GM18870 (cell line): ENCODE measurements around the gene GPHB5.
"Not testable (repeated sequence)": the region's sequence is repeated elsewhere in the genome, so short reads cannot be mapped to it uniquely, and the experiment has no call there.

ENCODE experiments used
- ATAC-seq: cut with Tn5 transposase; IDR thresholded peaks from one replicate; pipeline ENCODE4 v1.9.1; 2021; ENCODE audit warnings: moderate library complexity; ENCODE audit not compliant: unreplicated experiment

GPHB5 gene, protein sequence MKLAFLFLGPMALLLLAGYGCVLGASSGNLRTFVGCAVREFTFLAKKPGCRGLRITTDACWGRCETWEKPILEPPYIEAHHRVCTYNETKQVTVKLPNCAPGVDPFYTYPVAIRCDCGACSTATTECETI

DNA sequence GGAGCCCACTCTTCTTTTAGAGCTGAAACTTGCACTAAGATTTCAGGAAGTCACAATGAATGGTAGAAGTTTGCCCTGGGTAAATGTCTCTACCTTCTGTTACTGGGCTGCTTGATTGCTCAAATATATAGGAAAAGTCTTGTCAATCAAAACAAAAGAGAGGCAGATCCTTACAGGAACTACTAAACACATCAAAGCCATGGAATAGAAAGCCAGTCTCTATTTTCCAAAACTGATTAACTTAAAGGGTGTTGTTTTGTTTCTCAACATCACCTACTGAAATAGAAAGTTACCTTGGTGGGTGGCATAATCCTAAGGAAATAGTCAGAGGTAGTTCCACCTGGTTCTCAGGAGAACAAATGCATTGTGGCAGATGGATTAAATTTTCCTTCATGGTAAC lies at the start of gene GPHB5:
TSS of gene GPHB5 (minus strand) at position 101 of the 400 bp plus-strand sequence. CDS start 1,086 bp downstream, outside the sequence.
- no peak for ATAC-seq

DNA sequence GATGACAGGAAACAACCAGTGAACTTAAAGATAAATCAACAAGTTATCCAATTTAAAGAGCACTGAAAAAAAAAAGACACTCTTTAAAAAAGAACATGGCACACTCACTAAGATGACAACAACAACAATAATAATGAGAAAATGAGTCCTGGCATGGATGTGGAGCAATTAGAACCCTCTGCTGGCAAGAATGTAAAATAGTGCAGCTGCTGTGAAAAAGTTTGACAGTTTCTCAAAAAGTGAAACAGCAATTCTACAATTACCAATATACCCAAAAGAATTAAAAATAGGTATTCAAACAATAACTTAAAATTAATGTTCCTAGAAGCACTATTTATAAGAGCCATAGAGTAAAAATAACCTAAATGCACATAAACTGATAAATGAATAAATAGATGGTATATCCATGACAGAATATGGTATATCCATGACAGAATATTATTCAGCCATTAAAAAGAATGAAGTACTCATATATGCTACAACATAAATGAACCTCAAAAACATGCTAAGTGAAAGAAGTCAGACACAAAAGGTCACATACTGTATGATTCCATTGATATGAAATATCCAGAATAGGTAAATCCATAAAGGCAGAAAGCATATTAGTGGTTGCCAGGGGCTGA lies 49.1 kb upstream of the GPHB5 start:
- ATAC-seq, result no peak

DNA sequence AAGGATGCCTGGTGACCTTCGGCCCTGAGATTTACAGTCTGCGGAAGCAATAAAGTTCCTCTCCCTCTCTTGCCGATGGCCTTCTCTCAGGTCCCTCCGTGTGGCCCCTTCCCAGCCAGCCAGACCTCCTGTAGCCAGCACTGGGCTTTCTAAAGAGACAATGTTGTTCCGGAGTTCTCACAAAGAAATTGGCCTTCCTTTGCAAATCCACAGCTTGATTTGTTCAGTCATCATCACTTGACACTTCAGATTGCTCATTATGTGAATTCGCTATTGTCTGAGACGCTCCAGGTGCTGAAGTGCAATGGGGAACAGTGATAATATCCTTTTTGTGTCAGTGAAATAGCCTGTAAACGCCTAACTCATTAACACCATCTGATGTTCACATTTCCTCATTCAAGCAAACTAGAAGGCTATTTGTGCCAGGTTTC lies 43.7 kb upstream of the GPHB5 start:
- ATAC-seq, result no peak

DNA sequence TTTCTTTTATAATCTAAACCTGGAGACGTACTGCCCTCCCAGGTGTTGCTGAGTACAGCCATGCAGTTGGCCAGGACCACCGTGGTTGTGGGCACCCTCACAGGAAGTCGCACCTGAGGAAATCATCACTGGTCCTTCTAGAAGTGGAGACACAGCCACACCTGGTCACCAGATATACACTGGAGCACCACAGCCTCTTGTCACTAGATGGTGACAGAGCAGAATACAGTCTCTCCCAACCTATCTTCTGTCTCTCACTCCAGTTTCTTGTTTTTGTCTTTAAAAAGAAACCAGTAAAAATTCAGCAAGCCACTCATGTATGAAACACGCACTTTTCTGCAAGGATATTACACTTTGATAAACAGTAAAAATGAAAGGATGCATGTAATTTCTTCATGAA lies 43.1 kb upstream of the GPHB5 start:
- ATAC-seq, result no peak

DNA sequence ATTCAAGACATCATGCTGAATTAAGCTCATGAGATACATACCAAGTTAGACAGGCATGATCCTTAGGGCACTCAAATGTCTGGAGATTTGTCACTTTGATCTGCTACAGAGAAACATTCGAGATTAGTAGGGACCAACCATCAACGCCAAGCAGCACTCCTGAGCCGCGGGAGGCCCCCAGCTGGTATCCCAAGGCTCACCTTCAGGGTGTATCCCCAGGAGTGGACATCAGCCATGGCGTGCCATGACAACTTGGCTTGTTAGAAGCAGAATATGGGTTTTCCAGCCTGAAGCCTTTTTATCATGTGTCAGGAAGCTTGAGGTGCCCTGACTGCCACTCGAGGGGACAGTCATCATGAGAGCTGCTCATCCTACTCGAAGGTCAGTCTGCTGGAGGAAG lies 39.1 kb upstream of the GPHB5 start:
- no peak for ATAC-seq

DNA sequence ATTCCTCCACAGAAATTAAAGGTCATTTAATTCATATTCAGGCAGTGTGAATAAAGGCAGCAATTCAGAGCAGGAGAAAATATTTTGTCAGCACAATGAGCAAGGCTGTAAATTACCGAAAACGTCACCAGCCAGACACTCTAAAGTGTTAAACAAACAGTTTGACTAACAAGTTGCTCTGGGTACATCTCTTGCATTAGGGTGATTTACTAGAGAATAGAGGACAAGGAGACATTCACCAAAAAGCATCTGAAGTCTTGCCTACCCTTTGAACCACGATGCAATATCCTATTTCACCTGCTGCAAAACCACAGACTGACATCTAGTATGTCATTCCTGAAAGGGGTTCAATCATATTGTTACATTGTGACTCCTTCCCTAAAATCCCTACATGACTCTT lies 27.1 kb upstream of the GPHB5 start:
- ATAC-seq, result no peak

DNA sequence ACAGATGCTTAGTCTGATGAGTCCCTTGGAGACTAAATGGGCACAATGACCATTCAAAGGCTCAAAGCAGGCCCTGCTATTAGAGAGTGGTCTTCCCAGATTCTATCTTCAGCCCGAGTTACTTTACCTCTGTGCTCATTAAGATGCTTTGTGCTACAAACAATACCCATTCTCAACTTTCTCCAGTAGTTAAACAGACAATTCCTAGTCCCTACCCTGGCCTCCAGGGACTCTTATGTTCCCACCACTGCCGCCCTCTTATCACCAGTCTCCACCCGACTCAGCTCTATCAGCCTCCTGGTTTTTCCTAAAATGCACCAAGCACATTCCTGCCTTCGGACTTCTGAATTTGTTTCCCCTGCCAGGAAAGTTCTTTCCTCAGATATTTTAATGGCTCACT lies 25.6 kb upstream of the GPHB5 start:
- no peak for ATAC-seq

DNA sequence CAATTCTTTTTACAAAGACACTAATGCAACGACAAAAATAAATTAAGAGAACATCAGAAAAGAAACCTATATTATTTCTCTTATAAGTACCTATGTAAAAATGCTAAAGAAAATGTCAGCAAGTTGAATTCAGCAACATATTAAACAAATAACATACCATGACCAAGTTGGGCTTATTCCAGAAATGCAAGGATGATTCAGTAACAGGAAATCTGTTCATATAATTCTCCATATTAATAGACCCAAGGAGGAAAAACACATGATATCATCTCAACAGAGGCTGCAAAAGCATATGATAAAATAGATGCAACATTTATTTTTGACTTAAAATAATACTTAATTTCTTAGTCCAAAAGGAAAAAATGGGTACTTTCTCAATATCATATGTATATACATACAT lies 25.1 kb upstream of the GPHB5 start:
- no peak for ATAC-seq

DNA sequence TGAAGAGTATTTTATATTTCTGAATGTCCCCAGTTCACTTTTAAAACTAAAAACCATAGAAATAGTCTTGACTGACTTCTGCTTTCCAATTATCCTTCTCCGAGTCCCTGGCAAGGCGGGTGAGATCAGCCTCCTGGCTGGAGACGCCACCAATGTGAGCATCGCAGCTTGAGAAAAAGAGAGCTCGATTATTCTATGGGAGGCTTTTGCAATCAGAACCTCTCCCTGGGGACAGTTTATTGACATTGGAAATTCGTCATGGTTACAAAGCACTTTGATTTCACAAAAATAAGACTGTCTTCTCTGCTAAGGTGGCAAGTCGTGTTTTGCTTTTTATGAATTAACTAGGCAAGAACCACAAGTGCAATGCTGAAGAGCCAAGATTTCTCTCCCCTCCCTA lies 23.6 kb upstream of the GPHB5 start:
- no peak for ATAC-seq

DNA sequence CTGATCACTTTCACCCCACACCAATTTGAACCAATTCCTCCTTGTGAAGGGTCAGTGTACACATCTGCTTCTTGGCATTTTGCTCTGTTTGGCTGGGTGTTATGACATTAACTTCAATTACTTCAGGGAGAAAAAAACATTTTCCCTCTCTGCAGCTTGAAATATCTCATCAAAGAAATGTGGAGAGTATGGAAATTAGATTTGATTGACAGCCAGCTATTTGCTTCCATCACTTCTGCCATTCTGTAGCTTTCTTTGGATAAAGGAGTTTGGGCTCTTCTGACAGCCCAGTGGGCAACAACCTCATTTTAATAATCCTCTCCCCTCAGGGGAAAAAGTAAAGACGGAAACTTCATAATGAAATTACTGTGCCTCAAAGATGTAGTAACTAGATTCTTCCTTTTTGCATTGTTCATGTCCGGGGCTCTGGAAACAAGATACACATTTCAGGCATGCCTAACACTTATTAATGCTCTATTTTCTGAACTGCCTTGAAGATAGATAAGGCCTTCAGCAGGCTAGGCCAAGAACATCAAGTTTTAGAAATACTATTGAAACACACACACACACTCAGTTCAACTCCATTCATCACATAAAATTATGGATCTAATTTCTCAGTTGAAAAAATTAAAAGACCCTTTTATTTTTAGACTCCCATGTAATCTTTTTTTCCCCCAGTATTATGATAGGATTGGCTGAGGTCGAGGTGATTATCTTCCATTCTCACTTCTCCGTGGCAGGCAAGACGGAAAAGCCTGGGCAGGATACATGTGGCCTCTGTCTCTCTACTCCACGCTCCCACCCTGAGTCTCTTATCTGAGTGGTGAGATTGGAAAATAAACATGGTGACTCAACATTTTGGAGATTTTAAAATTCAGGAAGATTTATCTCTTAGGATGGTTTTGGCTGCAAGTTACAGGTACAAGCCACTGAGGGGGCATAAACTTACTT lies 10.3 kb upstream of the GPHB5 start:
- no peak for ATAC-seq

DNA sequence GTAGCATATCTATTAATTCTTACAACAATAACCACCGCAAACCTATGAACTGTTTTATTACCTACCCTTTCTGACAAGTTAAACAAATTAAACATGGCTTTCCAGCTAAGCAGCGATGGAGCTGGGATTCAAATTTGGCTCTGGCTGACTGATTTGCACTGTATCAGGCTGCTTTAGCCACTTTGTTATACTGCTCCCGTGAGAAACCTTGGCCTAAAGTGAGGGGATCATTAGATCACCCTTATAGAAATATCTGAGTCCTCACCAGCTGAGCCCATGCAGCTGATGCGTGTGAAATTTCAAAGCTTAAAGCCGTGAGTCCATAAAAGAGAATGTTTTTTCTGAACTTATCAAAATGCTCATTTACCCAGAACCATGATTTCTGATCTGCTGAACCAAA lies 8.1 kb upstream of the GPHB5 start:
- no peak for ATAC-seq

DNA sequence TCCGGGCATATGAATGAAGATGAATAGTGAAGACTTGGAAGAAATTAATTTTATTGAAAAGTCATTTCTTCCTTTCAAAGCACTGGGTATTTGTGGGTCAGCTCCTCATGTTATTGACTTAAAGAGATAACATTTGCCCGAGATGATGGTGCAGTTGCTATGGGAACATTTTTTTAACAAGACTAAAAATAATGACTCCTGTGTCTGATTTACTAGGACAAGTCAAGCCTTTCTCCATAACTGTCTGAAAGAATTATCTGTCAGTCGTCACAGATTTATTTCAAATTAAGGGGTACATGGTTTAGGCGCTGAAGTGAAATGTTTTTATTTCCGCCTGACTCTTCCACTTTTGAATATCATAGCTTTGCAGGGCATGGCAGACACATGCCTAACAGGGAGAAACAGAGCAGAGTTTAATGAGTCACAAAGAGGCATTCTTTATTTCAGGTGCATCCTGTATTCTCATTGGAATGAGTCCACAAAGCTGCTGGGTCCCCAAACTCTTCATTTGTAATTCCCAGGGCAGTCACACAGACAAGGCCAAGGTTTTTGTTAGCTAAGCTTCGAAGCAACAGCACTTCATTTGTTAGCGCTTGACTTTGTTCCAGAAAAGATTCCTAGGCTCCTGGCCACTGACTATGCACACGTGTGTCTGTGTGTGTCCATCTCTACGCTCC lies 4.3 kb upstream of the GPHB5 start:
- no peak for ATAC-seq

DNA sequence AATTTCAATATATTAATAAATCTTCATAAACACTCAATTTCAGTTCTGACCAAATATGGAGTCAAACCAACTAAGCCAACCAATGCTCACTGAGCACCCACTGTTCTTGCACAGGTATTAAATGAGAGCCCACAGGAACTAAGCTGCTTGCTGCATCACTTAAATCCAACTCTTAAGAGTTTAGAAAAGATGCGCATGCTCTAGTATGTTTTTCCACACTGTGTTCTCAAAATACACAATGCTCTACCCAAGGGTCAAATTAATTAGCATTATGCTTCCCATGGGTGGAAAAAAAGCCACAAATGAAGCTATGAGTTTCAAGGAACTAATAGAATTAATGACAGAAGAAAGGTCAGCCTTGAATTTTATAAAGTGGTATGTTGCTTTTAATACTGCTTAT lies 3.7 kb upstream of the GPHB5 start:
- no peak for ATAC-seq

DNA sequence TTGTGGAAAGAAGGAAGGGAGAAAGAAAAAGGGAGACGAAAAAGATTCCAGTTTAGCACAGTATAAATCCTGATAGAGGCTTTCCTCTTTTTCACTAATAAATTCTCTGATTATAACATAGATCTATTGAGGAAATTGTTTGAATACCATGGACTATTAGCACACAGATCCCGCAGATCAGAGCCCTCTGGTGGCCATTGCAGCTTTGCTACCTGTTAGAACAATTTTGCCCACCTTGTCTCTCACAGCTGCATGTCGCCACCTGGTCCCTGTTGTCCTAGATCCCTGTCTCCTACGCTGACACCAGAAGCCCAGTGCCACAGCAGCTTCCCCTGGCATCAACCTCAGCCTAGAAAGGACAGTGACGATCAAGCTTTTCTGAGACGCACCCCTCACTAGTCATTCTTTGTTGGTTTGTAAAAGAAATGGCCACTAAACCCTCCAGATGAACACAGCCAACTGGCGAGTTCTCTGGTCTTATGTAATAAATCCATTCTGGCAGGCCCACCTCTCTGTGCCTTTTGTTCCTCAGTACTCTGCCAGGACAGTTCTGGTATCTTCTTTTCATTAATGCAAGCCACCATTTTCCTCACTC lies 9.9 kb downstream of the GPHB5 start:
- ATAC-seq, result no peak

DNA sequence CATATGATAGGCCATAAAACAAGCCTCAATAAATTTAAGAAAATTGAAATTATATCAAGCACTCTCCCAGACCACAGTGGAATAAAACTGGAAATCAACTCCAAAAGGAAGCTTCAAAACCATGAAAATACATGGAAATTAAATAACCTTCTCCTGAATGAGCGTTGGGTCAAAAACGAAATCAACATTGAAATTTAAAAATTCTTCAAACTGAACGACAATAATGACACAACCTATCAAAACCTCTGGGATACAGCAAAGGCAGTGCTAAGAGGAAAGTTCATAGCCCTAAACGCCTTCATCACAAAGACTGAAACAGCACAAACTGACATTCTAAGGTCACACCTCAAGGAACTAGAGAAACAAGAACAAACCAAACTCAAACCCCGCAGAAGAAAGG lies 14.3 kb downstream of the GPHB5 start:
- not testable (repeated sequence) for ATAC-seq

DNA sequence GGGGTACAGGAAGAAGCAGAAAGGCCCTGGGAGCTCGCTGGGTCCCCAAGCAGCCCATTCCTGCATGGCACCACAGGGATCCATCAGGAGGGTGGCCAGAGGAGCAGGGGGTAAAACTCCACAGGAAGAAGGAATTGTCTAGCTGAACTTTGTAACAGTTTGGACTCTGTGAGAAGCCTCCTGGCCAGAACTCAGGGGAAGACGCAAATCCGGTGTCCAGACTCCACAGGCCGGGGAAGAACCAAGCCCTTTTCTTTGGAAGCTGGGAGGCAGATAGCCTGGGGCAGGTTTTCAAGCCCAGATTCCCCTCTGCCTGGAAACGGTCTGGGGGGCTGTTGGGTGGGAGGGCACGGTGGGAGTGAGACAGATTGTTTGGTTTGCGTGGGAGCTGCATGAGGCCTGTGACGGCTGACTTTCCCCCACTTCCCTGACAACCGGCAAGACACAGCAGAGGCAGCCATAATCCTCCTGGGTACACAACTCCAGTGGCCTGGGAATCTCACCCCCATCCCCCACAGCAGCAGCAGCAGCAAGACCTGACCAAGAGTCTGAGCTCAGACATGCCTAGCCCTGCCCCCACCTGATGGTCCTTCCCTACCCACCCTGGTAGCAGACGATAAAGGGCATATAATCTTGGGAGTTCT lies 16.7 kb downstream of the GPHB5 start:
- ATAC-seq, result no peak

DNA sequence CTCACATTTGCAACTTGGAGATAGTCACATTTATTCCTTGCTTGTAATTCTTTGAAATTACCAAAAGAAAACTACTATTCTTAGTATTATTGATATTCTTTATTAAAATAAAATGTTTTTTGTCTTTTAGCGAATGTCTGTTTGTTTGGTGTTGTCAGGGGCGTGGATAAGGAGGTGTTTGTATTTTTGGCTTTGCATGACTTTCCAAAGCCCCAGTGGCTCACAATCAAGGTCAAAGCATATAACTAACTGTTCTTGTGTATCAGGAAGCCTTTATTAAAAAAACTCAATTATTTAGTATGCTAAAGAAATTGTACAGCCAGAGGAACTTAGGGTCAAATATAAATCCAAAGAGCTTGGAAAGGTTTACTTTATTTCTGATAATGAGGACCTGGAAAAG lies 17.9 kb downstream of the GPHB5 start:
- ATAC-seq, result no peak

DNA sequence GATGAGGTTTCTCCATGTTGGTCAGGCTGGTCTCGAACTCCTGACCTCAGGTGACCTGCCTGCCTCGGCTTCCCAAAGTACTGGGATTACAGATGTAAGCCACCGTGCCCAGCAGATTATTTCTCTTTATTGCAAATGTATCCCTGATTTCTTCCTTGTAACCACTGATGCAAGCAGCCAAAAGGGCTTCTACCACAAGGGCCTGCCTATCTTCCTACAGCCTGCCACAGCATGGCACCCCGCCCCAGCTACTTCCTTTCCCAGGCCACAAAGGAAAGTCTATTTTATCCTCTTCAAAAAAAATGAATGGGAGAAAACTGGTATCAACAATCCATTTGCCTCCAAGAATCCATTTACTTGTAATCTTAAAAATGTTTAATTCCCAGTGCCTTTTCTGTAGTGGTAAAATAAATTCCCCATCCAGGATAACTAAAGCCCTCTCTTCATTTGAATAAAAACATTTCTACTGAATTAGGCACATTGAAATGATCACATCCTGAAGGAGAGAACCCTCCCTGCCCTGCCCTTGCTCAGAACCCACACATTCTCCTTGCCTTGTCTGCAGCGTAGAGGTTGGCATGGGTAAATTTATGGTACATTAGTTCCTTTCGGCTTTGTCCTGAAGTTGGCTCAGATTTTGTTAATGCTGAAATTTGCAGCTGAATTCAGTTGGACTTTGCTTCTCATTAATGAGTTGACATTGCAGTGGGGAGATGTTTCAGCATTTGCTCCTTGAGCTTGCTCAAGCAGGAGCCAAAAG lies 19.2 kb downstream of the GPHB5 start:
- ATAC-seq, result no peak

DNA sequence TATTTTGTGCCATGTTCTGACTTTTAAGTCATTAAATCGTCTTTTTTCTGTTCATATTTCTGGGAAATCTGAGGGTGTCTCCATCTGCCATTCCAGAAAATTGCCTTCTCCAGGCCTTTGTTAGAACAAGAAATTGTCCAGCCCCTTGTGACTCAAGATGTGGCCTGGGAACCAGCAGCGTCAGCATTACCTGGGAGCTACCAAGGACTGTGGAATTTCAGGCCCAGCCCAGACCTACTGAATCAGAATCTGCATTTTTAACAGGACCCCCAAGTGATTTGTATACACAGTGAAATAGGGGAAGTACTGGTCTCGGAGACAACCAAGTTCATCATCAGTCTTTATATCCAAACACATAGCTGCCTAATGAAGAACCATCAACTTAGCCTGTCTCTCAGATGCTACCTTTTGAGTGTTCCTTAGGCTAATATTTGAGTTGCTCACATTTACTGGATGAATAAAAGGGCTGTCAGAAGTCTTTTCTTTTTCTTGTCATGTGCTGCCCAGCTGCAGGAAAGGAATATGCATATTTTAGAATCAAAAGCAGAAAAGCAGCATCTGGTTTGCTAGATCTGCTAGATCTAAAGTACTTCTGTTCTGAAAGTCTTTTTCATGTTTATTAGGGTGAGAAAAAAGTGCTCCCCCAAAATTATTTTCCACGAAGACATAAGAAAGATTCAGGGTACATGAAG lies 21.2 kb downstream of the GPHB5 start:
- no peak for ATAC-seq
